ENCODE results near the gene SLC27A6. TPM values are rescaled to one million over a fixed set of nuclear protein-coding genes. Genes with fewer than 3 reads are reported as not detected.

Gene SLC27A6
- total RNA-seq (under 1 TPM in 3 of 4 donors, not detected in 1; 0.19 to 0.44 (median 0.22) TPM), polyA plus RNA-seq (under 1 TPM; 0.08 to 0.17 (median 0.14) TPM)
- long read RNA-seq, donor 1, result 0 reads
- long read RNA-seq, donor 2, result 0 reads

GRCh38 chr5:128965011-128965637 lies at the start of gene SLC27A6:
Gene SLC27A6 (plus strand): TSS chr5:128965488. CDS start chr5:128966138, 650 bp downstream.
- H3K4me3 ChIP-seq, result peak within 1 kb of the TSS; percentile 34
- H3K27ac ChIP-seq, result no peak within 1 kb of the TSS
- TF ChIP-seq CTCF (IDR thresholded peaks at IDR 0.05), result no peak
- H3K27me3 ChIP-seq (ENCODE audit: insufficient read depth in 3 of 3, low read length in 2 of 3), result peaks cover 8 to 15% (median 9%) of the 10 kb centered on the region in 3 donors
- no peaks in the 10 kb centered on the region for H3K4me1 ChIP-seq
- ATAC-seq, result peak in 3 of 4 donors; percentile 13 to 35 (median 27)
- 1 to 2% (median 1%) methylated on average over 46 to 51 of the region's 51 CpGs for WGBS, 3 donors
- intact Hi-C loops (cut with DNase I), result no loop called here
- no peaks in the 10 kb centered on the region for H3K9me3 ChIP-seq
- DNase-seq, result no peak
- H3K36me3 ChIP-seq (ENCODE audit: insufficient read depth in 1 of 2, low read depth in 1 of 2), result no peaks in the 10 kb centered on the region

- no peak for ATAC-seq
- no peak for TF ChIP-seq CTCF (IDR thresholded peaks at IDR 0.05)
- intact Hi-C loops (cut with DNase I), result no loop called here
These were observed 45.7 kb upstream of the SLC27A6 start for GRCh38 chr5:128919542-128919941.

GRCh38 chr5:128920345-128921215 lies 44.7 kb upstream of the SLC27A6 start:
- 29 to 47% (median 31%) methylated on average over 2 of the region's 2 CpGs for WGBS, 3 donors
- Histone ChIP-seq H3K27ac (no peak overlapping the region), H3K4me3 (no peak overlapping the region), H3K9me3 (no peaks in the 10 kb centered on the region), H3K36me3 (ENCODE audit: insufficient read depth in 1 of 2, low read depth in 1 of 2) (no peaks in the 10 kb centered on the region), H3K4me1 (no peaks in the 10 kb centered on the region), H3K27me3 (ENCODE audit: insufficient read depth in 3 of 3, low read length in 2 of 3) (no peaks in the 10 kb centered on the region)
- DNase-seq (no peak), ATAC-seq (no peak)
- no peak for TF ChIP-seq CTCF (IDR thresholded peaks at IDR 0.05)
- intact Hi-C loops (cut with DNase I), result no loop called here

More at GRCh38 chr5:128919542-128919941, 45.7 kb upstream of the SLC27A6 start:
- Histone ChIP-seq H3K9me3 (no peaks in the 10 kb centered on the region), H3K4me1 (no peaks in the 10 kb centered on the region), H3K36me3 (ENCODE audit: insufficient read depth in 1 of 2, low read depth in 1 of 2) (no peaks in the 10 kb centered on the region), H3K27ac (no peak overlapping the region), H3K27me3 (ENCODE audit: insufficient read depth in 3 of 3, low read length in 2 of 3) (no peaks in the 10 kb centered on the region), H3K4me3 (no peak overlapping the region)
- DNase-seq, result no peak
- WGBS, 3 donors, result 94 to 95% (median 95%) methylated on average over 2 of the region's 2 CpGs

- H3K4me1 ChIP-seq, result no peaks in the 10 kb centered on the region
- intact Hi-C loops (cut with DNase I), result no loop called here
- 32 to 56% (median 34%) methylated on average over 2 of the region's 2 CpGs for WGBS, 3 donors
These were observed 41.0 kb upstream of the SLC27A6 start for GRCh38 chr5:128924299-128924698.

More at GRCh38 chr5:128924299-128924698, 41.0 kb upstream of the SLC27A6 start:
- no peak for ATAC-seq
- Histone ChIP-seq H3K27ac (no peak overlapping the region), H3K36me3 (ENCODE audit: insufficient read depth in 1 of 2, low read depth in 1 of 2) (no peaks in the 10 kb centered on the region), H3K27me3 (ENCODE audit: insufficient read depth in 3 of 3, low read length in 2 of 3) (no peaks in the 10 kb centered on the region), H3K9me3 (no peaks in the 10 kb centered on the region), H3K4me3 (no peak overlapping the region)
- DNase-seq, result no peak
- no peak for TF ChIP-seq CTCF (IDR thresholded peaks at IDR 0.05)
